Right cardiac atrium (tissue), 5 donors: ENCODE results near the gene BZW1. TPM values are rescaled to one million over a fixed set of nuclear protein-coding genes. Genes with fewer than 3 reads are reported as not detected.

Experiments used
- ATAC-seq, 2 donors: fragments of 200-7000 bp; cut with Tn5 transposase; one replicate each; pipeline versions ENCODE4 v1.8.0 to v1.9.1; 2020; ENCODE audit warnings: moderate library complexity in 2 of 2, mild to moderate bottlenecking in 1 of 2
- DNase-seq, 3 donors: peaks; one replicate each; pipeline ENCODE4 v3.0.0-alpha.2; 2020
- H3K27ac ChIP-seq: one replicate; pipeline ENCODE4 v1.5.1; 2013; ENCODE audit warnings: mild to moderate bottlenecking, low read length, control low read depth, moderate library complexity
- H3K27me3 ChIP-seq: one replicate; pipeline ENCODE4 v1.6.1; 2013; ENCODE audit not compliant: control insufficient read depth, insufficient read depth
- H3K4me1 ChIP-seq: one replicate; pipeline ENCODE4 v1.6.1; 2013; ENCODE audit warnings: low read length; ENCODE audit not compliant: control insufficient read depth, insufficient read depth
- H3K4me3 ChIP-seq: one replicate; pipeline ENCODE4 v1.5.1; 2013; ENCODE audit warnings: low read length, control low read depth
- H3K9me3 ChIP-seq: one replicate; pipeline ENCODE4 v1.6.1; 2013; ENCODE audit warnings: low read length; ENCODE audit not compliant: control insufficient read depth
- WGBS: extraction: QIAGEN DNeasy Blood & Tissue Kit; methylation state at CpG from one replicate; pipeline ENCODE4 v1.1.7; 2013; 5-methylcytosine and 5-hydroxymethylcytosine counted together
- intact Hi-C, 4 donors: fragments of 100-400 bp; cut with DNase I; formaldehyde crosslinking; loops; one replicate each; pipeline versions ENCODE4 v1.11.0 to v1.14.0; 2022 to 2023
- polyA plus RNA-seq: library from polyadenylated mRNA; stranded (reverse); fragments of 200-250 nt; gene quantifications from one replicate; pipeline ENCODE4 v1.2.3, GENCODE V29; 2013
- total RNA-seq, 4 donors: library from RNA; stranded (reverse); fragmentation: NEBNext Ultra II Directional; extraction: Animal tissue kit (Norgen Biotek cat#: 25700); gene quantifications; one replicate each; pipeline ENCODE4 v1.2.1, GENCODE V29; 2021
- donor health status: healthy with polysubstance abuse.
- donor health status: DM: no; HTN: yes; CAD: no.
- donor health status: DM: no; HTN: no; CAD: no.
- donor health status: DM: no; HTN: yes; CAD: no; lungs with severe emphysema.
- donor health status: DM: yes; HTN: yes; CAD: no.

The BZW1 gene
- total and polyA plus RNA-seq, 5 donors: 32.2 to 173 (median 86.7) TPM

DNA sequence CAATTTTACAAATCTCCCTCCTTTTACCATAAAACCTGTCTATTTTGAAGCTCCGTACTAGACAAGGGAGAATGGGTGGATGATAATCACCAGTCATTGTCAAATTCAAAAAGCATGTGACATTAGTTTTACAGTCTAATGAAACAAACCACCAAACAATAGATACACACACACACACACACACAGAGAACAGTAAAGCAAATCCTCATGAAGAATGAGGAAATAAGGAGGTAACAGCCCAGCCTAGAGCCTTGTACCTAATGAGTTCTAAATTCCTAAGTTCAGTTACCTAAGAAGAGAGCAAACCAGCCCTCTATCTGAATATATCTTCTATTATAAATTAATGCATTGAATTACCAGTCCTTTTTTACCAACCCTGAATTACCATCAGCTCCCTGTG is 36.8 kb upstream of the BZW1 start:
- H3K27ac ChIP-seq: no peak overlapping the region
- H3K4me3 ChIP-seq: no peak overlapping the region
- DNase-seq (no peak), ATAC-seq (no peak)
- no peaks in the 10 kb centered on the region for H3K4me1 ChIP-seq
- H3K27me3 ChIP-seq: no peaks in the 10 kb centered on the region
- 99% methylated on average over 1 of the region's 1 CpG for WGBS
- intact Hi-C loops: no loop called here
- no peaks in the 10 kb centered on the region for H3K9me3 ChIP-seq

DNA sequence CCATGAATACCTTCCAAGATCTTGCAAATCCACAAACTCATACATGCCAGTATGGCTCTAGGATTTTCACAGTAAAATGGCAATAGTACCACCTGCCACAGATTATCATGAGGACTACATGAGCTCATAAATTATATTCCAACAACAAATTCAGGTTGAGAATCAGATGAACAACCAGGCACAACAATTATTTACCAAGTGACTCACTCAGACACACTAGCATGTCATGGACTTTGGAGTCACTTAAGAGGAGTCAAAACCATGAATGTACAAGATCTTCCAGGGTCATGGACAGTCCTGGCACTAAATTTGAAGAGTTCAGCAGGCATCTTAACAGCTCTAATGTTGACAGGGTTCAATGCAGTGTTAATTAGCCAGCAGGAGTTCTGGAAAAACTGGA is 34.4 kb upstream of the BZW1 start:
- no peaks in the 10 kb centered on the region for H3K4me1 ChIP-seq
- H3K27me3 ChIP-seq: no peaks in the 10 kb centered on the region
- no peak overlapping the region for H3K27ac ChIP-seq
- intact Hi-C loops: no loop called here
- H3K4me3 ChIP-seq: no peak overlapping the region
- DNase-seq (no peak), ATAC-seq (no peak)
- H3K9me3 ChIP-seq: no peaks in the 10 kb centered on the region

DNA sequence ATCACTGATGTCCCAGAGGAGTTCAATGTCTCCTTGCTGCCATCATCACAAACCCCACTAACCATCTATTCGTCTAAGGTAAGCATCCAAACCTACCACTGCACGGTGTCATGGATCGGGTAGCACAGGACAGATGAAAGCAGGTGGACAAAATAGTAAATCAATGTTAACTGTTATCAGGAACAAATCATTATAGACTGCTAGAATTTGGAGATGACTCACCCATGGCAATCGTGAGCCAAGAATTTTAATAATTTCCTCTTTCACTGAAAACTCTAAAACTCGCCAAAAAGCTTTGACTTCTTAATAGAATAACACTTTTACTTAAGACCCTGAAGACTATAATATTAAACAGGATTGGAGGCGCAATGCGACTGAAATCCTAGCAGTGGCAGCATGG is 33.7 kb upstream of the BZW1 start:
- peak in 1 of 2 donors; percentile 18 for ATAC-seq
- WGBS: 52% methylated on average over 7 of the region's 7 CpGs
- no peak overlapping the region for H3K4me3 ChIP-seq
- H3K27me3 ChIP-seq: no peaks in the 10 kb centered on the region
- H3K9me3 ChIP-seq: no peaks in the 10 kb centered on the region
- DNase-seq: no peak
- intact Hi-C loops: no loop called here
- H3K27ac ChIP-seq: no peak overlapping the region
- no peaks in the 10 kb centered on the region for H3K4me1 ChIP-seq

DNA sequence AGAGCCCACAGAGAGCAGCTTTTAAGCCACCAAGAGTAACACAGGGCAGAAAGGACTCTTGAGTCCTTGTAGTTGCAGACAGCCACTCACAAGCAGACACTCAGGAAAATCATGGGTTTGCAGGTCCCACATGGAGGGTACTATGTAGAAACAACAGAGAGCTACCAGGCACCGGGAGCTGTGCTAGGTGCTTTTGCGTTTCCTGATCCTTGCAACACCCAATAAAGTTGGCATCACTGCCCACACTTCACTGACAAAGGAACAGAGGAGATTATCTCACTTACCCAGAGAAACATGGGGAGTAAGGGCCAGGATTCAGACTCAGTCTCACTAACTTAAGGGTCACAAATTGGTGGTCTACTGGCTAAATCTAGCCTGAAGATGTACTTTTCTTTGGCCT is 32.5 kb upstream of the BZW1 start:
- H3K9me3 ChIP-seq: no peaks in the 10 kb centered on the region
- no peaks in the 10 kb centered on the region for H3K4me1 ChIP-seq
- no peaks in the 10 kb centered on the region for H3K27me3 ChIP-seq
- H3K4me3 ChIP-seq: no peak overlapping the region
- H3K27ac ChIP-seq: no peak overlapping the region
- ATAC-seq (no peak), DNase-seq (no peak)
- intact Hi-C loops: no loop called here
- WGBS: 89% methylated on average over 2 of the region's 2 CpGs

DNA sequence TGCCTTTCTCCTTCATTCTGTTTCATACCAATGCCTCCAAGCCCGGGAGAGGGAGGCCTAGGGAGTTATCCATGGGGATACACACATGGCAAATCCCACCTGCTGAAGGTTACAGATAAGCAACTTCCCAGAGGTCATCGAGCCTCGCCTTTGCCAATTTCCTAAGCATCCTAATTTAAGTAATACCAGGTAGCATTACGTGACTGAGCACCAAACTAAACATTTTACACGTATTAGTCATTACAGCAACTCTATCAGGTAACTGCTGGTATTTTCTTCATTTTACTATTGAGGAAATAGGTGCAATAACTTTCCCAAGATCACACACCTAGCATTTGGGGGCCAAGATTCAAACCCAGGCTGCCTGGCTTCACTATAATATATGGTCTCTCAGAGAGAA is 30.1 kb upstream of the BZW1 start:
- H3K27ac ChIP-seq: no peak overlapping the region
- no peaks in the 10 kb centered on the region for H3K9me3 ChIP-seq
- H3K27me3 ChIP-seq: no peaks in the 10 kb centered on the region
- 88% methylated on average over 5 of the region's 5 CpGs for WGBS
- no peak overlapping the region for H3K4me3 ChIP-seq
- intact Hi-C loops: no loop called here
- no peaks in the 10 kb centered on the region for H3K4me1 ChIP-seq
- no peak for ATAC-seq
- no peak for DNase-seq

DNA sequence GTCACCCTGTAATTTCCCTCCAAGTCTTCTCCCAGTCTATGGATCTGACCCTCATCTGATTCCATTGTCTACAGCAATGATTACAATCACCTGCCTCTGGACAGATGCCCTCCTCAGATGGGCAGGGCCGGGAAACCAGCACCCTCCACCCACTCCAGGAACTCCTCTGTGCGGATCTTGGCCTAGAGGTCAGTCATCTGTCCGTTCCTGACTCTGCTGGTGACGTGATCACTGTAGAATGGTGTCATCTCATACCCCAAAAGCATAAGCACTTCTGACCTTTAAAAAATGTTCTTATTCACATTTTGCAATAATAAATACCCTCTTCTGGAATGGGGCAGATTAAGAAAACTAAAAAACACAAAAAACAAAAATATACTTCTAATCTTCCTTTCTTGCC is 29.5 kb upstream of the BZW1 start:
- Histone ChIP-seq H3K27me3 (no peaks in the 10 kb centered on the region), H3K4me1 (no peaks in the 10 kb centered on the region), H3K4me3 (no peak overlapping the region), H3K27ac (no peak overlapping the region), H3K9me3 (no peaks in the 10 kb centered on the region)
- WGBS: 54% methylated on average over 4 of the region's 4 CpGs
- DNase-seq (no peak), ATAC-seq (peak in 1 of 2 donors; percentile 68)
- intact Hi-C loops: no loop called here

DNA sequence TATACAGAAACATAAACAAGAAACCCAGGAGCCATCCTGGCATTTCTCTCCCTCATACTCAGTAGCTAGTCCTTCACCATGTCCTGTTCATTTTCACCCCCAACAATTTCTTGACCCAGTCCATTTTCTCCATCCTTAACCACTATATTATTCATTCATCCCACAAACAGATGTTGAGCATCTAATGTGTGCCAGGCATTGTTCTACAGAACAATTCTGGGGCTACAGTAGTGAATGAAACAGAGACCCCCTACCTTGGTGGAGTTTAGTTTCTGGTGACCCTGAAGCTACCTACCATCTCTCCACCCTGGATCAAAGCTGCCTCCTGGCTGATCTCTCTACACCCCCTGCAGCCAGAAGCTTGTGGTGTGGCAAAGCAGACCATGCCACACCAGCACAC is 27.5 kb upstream of the BZW1 start:
- H3K4me3 ChIP-seq: no peak overlapping the region
- no peaks in the 10 kb centered on the region for H3K27me3 ChIP-seq
- H3K27ac ChIP-seq: no peak overlapping the region
- intact Hi-C loops: no loop called here
- no peak for DNase-seq
- no peak for ATAC-seq
- no peaks in the 10 kb centered on the region for H3K9me3 ChIP-seq
- no peaks in the 10 kb centered on the region for H3K4me1 ChIP-seq

DNA sequence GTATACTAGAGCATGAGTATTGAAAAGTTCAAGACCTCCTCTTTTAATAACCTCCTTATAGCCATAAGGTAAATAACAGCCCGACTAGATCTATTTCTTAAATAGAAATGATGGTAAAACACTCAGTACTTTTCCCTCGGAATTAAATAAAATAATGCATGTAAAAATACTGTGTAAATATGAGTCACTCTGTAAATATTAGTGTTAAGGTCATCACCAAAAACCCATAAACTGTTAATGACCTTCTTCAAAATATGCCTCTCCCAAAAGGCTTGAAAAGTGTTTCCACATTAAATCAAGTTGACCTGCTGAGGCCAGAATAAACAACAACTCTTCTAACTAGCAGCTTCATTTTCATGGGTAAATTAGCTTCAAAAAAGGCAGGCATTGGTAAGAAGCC is 25.3 kb upstream of the BZW1 start:
- Histone ChIP-seq H3K4me1 (peaks cover 2% of the 10 kb centered on the region), H3K27ac (no peak overlapping the region), H3K9me3 (no peaks in the 10 kb centered on the region), H3K4me3 (no peak overlapping the region), H3K27me3 (no peaks in the 10 kb centered on the region)
- intact Hi-C loops: no loop called here
- 76% methylated on average over 2 of the region's 2 CpGs for WGBS
- DNase-seq: no peak
- ATAC-seq: no peak

DNA sequence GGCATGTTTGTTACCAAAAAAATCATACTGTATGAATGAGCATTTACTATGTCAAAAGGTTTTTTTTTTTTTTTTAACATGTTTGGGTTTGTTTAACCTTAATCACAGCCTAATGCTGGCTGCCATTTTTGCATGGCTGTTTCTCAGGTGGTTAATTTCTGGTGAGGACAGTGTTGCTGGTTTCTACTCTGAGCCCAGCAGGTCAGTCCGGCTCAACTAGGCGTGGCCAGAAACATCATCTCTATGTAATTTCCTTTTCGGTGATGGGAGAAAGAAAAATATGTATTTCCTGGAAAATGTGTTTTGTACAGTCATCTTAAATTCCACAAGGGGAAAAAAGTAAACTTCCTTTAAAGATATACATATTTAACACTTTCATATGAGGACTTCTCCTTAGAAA is 24.9 kb upstream of the BZW1 start:
- DNase-seq: no peak
- Histone ChIP-seq H3K4me1 (peaks cover 2% of the 10 kb centered on the region), H3K9me3 (no peaks in the 10 kb centered on the region), H3K27me3 (no peaks in the 10 kb centered on the region), H3K4me3 (no peak overlapping the region), H3K27ac (no peak overlapping the region)
- 48% methylated on average over 3 of the region's 3 CpGs for WGBS
- intact Hi-C loops: no loop called here
- no peak for ATAC-seq

DNA sequence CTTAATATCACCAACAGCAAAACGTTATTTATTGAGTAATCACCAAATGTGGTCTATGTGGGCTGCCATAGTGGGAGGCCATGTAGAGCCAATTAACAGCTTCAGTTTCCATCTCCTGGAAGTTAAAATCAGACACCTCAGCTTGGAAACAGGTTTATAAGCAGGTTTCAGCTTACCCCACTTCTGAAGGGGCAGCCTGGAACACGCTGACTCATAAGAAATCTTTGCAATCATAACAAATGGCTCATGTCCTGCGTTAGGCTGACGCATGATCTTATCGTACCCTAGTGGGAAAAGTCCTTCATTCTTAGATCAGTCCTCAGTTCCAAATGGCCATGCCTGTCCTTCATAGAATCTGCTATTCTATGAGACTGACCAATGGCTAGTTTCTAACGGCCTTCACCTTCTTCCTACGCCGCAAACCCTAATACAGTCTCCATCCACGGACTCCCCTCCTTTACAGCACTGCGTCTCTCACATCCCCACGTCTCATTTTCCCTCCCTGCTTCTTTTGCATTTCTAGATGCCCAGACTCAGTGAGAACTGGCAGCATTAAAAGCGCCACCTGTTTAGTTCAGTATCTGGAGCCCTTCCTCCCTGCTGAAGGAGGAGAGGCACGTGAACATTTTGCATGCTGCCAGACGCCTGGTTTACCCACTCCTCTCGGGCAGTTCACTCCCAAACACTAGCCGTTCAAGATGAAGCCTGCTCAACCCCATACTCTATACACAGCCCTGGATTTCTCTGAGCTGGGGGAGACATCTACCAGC is 24.2 kb upstream of the BZW1 start:
- Histone ChIP-seq H3K27me3 (no peaks in the 10 kb centered on the region), H3K9me3 (no peaks in the 10 kb centered on the region), H3K4me3 (no peak overlapping the region), H3K4me1 (peaks cover 2% of the 10 kb centered on the region), H3K27ac (no peak overlapping the region)
- 81% methylated on average over 16 of the region's 16 CpGs for WGBS
- intact Hi-C loops: no loop called here
- peak; percentile 67 to 78 for ATAC-seq
- no peak for DNase-seq

DNA sequence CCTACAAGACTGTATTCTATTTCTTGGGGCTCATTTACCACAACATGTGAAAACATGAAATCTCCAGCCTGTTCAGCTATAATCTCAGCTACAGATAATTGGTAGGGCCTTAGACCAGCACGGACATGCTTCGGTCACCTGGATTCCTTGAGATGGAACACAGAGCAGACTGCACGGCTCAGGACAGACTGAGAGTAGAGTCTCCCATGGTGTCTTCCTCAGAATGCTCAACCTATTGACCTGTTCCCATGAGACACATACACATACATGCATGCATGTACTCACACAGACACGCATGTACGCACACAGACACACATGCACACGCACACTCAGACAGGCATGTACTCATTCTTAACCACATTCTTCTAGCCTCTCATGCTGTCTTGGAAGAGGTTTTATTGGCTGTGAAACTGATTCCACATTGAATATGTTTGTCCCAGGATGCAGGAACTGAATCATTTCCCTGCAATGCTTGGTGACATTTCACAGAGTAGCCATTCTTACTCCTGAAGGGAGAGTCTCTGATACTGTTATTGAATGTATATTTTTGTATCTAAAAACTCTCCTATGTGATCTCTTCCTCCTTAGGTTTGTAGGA is 23.5 kb upstream of the BZW1 start:
- Histone ChIP-seq H3K27ac (no peak overlapping the region), H3K4me1 (peaks cover 2% of the 10 kb centered on the region), H3K9me3 (no peaks in the 10 kb centered on the region), H3K27me3 (no peaks in the 10 kb centered on the region), H3K4me3 (no peak overlapping the region)
- no peak for DNase-seq
- 87% methylated on average over 6 of the region's 6 CpGs for WGBS
- peak in 1 of 2 donors; percentile 82 for ATAC-seq
- intact Hi-C loops: no loop called here

DNA sequence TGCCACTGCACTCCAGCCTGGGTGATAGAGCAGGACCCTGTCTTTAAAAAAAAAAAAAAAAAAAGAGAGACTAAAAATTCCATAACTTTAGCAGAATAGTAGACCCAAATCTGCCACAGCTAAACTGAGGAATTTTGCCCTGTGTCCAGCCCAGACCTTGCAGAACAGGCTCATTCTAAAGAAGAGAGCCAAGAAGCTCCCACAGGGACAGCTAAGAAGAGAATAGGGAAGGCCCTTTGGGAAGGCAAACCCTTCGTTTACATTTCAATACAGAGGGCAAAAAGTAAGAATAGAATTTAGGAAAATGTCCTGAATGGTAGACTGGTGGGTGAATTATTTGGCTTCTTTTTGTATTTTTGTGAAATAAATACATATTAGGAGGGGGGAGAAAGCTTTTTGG is 21.5 kb upstream of the BZW1 start:
- intact Hi-C loops: no loop called here
- Histone ChIP-seq H3K9me3 (no peaks in the 10 kb centered on the region), H3K4me3 (no peak overlapping the region), H3K27ac (no peak overlapping the region), H3K4me1 (peaks cover 5% of the 10 kb centered on the region), H3K27me3 (no peaks in the 10 kb centered on the region)
- DNase-seq: no peak
- WGBS: 37% methylated on average over 1 of the region's 1 CpG
- no peak for ATAC-seq
